IMR-90 (cell line): ENCODE results near the gene TAF10. TPM values are rescaled to one million over a fixed set of nuclear protein-coding genes. Genes with fewer than 3 reads are reported as not detected.

Experiments used
- ATAC-seq: fragments of 200-7000 bp; cut with Tn5 transposase; 2 replicates; pipeline ENCODE4 v1.9.1; 2020; ENCODE audit warnings: low read depth, mild to moderate bottlenecking, moderate library complexity
- BruUV-seq: library from RNA; stranded (reverse); fragments of 400-500 nt; replicated peaks from 2 replicates; lab custom pipeline; 2021; lab: Mats Ljungman, UMichigan
- CTCF ChIA-PET: fragments of 300-600 bp; formaldehyde crosslinking; extraction: SDS; loops from one replicate; lab custom pipeline; 2021; ENCODE audit warnings: antibody characterized with exemption; lab: Yijun Ruan, JAX
- POLR2A ChIA-PET: fragments of 300-600 bp; sonication (Branson Sonifier 250); formaldehyde crosslinking; loops from one replicate; lab custom pipeline; 2022; ENCODE audit warnings: antibody characterized with exemption; ENCODE audit not compliant: unreplicated experiment; lab: Charles Lee
- DNase-seq: peaks from one replicate; pipeline ENCODE4 v3.0.0; 2013
- H2AFZ ChIP-seq: replicated peaks from 2 replicates; pipeline ENCODE3; 2013; ENCODE audit warnings: low read length, mild to moderate bottlenecking; ENCODE audit not compliant: poor library complexity
- H2AK5ac ChIP-seq: 2 replicates; pipeline ENCODE4 v1.6.1; 2013; ENCODE audit warnings: low read depth, low read length, inconsistent platforms
- H2AK9ac ChIP-seq: replicated peaks from 2 replicates; pipeline ENCODE3; 2013; ENCODE audit warnings: mild to moderate bottlenecking, low read depth, low read length, moderate library complexity; ENCODE audit not compliant: poor library complexity
- H2BK120ac ChIP-seq: 2 replicates; pipeline ENCODE4 v1.6.1; 2013; ENCODE audit warnings: low read depth, low read length, inconsistent platforms
- H2BK15ac ChIP-seq: 3 replicates; pipeline ENCODE4 v1.6.1; 2013; ENCODE audit warnings: low read depth, low read length, inconsistent platforms
- H2BK20ac ChIP-seq: 2 replicates; pipeline ENCODE4 v1.6.1; 2013; ENCODE audit warnings: low read depth, mild to moderate bottlenecking, inconsistent platforms, low read length, moderate library complexity
- H2BK5ac ChIP-seq: 2 replicates; pipeline ENCODE4 v1.6.1; 2013; ENCODE audit warnings: mild to moderate bottlenecking, low read depth, low read length, inconsistent platforms; ENCODE audit not compliant: poor library complexity, severe bottlenecking
- H3K14ac ChIP-seq: replicated peaks from 2 replicates; pipeline ENCODE4 v1.6.1; 2013; ENCODE audit warnings: low read depth, low read length, inconsistent platforms
- H3K18ac ChIP-seq: 2 replicates; pipeline ENCODE4 v1.6.1; 2013; ENCODE audit warnings: low read depth, low read length, control low read depth
- H3K23ac ChIP-seq: 2 replicates; pipeline ENCODE4 v1.6.1; 2013; ENCODE audit warnings: low read depth, low read length, inconsistent platforms
- H3K27ac ChIP-seq: 2 replicates; pipeline ENCODE4 v1.5.1; 2013; ENCODE audit warnings: mild to moderate bottlenecking, control low read depth, low read length; ENCODE audit not compliant: insufficient read depth
- H3K27me3 ChIP-seq: 2 replicates; pipeline ENCODE4 v1.6.1; 2013; ENCODE audit warnings: low read length; ENCODE audit not compliant: control insufficient read depth, insufficient read depth
- H3K36me3 ChIP-seq: 2 replicates; pipeline ENCODE4 v1.6.1; 2013; ENCODE audit warnings: low read length, mixed read lengths; ENCODE audit not compliant: control insufficient read depth, insufficient read depth
- H3K4ac ChIP-seq: 2 replicates; pipeline ENCODE4 v1.6.1; 2013; ENCODE audit warnings: low read depth, low read length, inconsistent platforms
- H3K4me1 ChIP-seq: 2 replicates; pipeline ENCODE4 v1.6.1; 2013; ENCODE audit warnings: low read length, mixed read lengths; ENCODE audit not compliant: control insufficient read depth, insufficient read depth
- H3K4me2 ChIP-seq: 2 replicates; pipeline ENCODE4 v1.6.1; 2013; ENCODE audit warnings: low read depth, mild to moderate bottlenecking, control low read depth, low read length, moderate library complexity
- H3K4me3 ChIP-seq: 2 replicates; pipeline ENCODE4 v1.5.1; 2013; ENCODE audit warnings: low read depth, mild to moderate bottlenecking, control low read depth, low read length, moderate library complexity; ENCODE audit not compliant: insufficient read depth
- H3K56ac ChIP-seq: 2 replicates; pipeline ENCODE4 v1.6.1; 2013; ENCODE audit warnings: low read length, inconsistent platforms; ENCODE audit not compliant: insufficient read depth; ENCODE audit errors: extremely low read depth
- H3K79me1 ChIP-seq, 2 experiments: 2 replicates each; pipeline ENCODE4 v1.6.1; 2013; ENCODE audit warnings: low read length in 2 of 2, inconsistent platforms in 1 of 2, low read depth in 1 of 2
- H3K9ac ChIP-seq: 2 replicates; pipeline ENCODE4 v1.6.1; 2013; ENCODE audit warnings: low read depth, low read length, control low read depth
- H3K9me1 ChIP-seq: 2 replicates; pipeline ENCODE4 v1.6.1; 2013; ENCODE audit warnings: low read length, inconsistent platforms; ENCODE audit not compliant: insufficient read depth
- H3K9me3 ChIP-seq: 2 replicates; pipeline ENCODE4 v1.6.1; 2013; ENCODE audit warnings: low read length; ENCODE audit not compliant: control insufficient read depth, insufficient read depth
- H4K20me1 ChIP-seq: 2 replicates; pipeline ENCODE4 v1.6.1; 2013; ENCODE audit warnings: low read length, inconsistent platforms; ENCODE audit not compliant: insufficient read depth
- H4K5ac ChIP-seq: 2 replicates; pipeline ENCODE4 v1.6.1; 2013; ENCODE audit warnings: mild to moderate bottlenecking, low read depth, low read length, control low read depth
- H4K8ac ChIP-seq, 2 experiments: 2 replicates each; pipeline ENCODE4 v1.6.1; 2013; ENCODE audit warnings: low read depth in 2 of 2, low read length in 2 of 2, control low read depth in 1 of 2, inconsistent platforms in 1 of 2
- H4K91ac ChIP-seq: 2 replicates; pipeline ENCODE4 v1.6.1; 2013; ENCODE audit warnings: low read depth, low read length, inconsistent platforms; ENCODE audit not compliant: insufficient read depth
- BHLHE40 ChIP-seq: fragments of 150-350 bp; IDR thresholded peaks from 2 replicates; pipeline ENCODE4 v1.6.1; 2016; ENCODE audit warnings: mild to moderate bottlenecking, low read depth, low read length
- CEBPB ChIP-seq: IDR thresholded peaks from 2 replicates; pipeline ENCODE4 v1.6.1; 2012; ENCODE audit warnings: low read depth, low read length, improper control_type of control experiment
- CHD1 ChIP-seq: IDR thresholded peaks from 2 replicates; pipeline ENCODE4 v1.6.1; 2012; ENCODE audit warnings: low read depth, low read length, improper control_type of control experiment
- FOS ChIP-seq: fragments of 150-350 bp; IDR thresholded peaks from 2 replicates; pipeline ENCODE4 v1.6.1; 2016; ENCODE audit warnings: low read depth, low read length
- MXI1 ChIP-seq: IDR thresholded peaks from 2 replicates; pipeline ENCODE4 v1.6.1; 2012; ENCODE audit warnings: low read depth, mild to moderate bottlenecking, low read length, moderate library complexity, borderline replicate concordance
- RAD21 ChIP-seq: IDR thresholded peaks from 2 replicates; pipeline ENCODE4 v1.6.1; 2012; ENCODE audit warnings: low read length, improper control_type of control experiment
- RFX5 ChIP-seq: IDR thresholded peaks from 2 replicates; pipeline ENCODE4 v1.8.0; 2012; ENCODE audit warnings: low read depth, mild to moderate bottlenecking, low read length, moderate library complexity
- WGBS, 2 experiments: methylation state at CpG; one replicate each; pipeline versions ENCODE4 v1.1.5 to v1.1.7; 2013; ENCODE audit warnings: missing lambda C conversion rate in 2 of 2; ENCODE audit not compliant: insufficient read length in 1 of 2; ENCODE audit errors: extremely low coverage in 2 of 2; 5-methylcytosine and 5-hydroxymethylcytosine counted together
- dilution Hi-C: fragments of 300-500 bp; cut with HindIII; formaldehyde crosslinking; loops from one replicate; pipeline ENCODE4 v1.14.3; 2018; ENCODE audit warnings: low sequenced_read_pairs; ENCODE audit not compliant: unreplicated experiment
- in situ Hi-C: fragments of 300-500 bp; cut with MboI; formaldehyde crosslinking; loops from 3 replicates; pipeline ENCODE4 v1.14.3; 2019; ENCODE audit warnings: low sequenced_read_pairs, inconsistent platforms, mixed read lengths
- intact Hi-C: fragments of 100-400 bp; cut with micrococcal nuclease; formaldehyde crosslinking; loops from 2 replicates; pipeline ENCODE4 v1.10.0; 2022
- polyA plus RNA-seq, 3 experiments: library from polyadenylated mRNA; depleted of rRNA; stranded (reverse); fragments of >200 nt; gene quantifications; 2 replicates each; pipeline ENCODE4 v1.2.3, GENCODE V29; 2012; ENCODE audit warnings: low replicate concordance in 1 of 3
- total RNA-seq: library from RNA; depleted of rRNA; stranded (reverse); fragments of >200 nt; gene quantifications from 2 replicates; pipeline ENCODE4 v1.2.3, GENCODE V29; 2012
- TF ChIP-seq, protein P1 (sequence below): fragments of 150-350 bp; IDR thresholded peaks from 2 replicates; pipeline ENCODE4 v1.6.1; 2016; ENCODE audit warnings: low read depth, mild to moderate bottlenecking, low read length, moderate library complexity, borderline replicate concordance

TAF10 gene
- total and polyA plus RNA-seq, 2 of the 4 experiments (the other 2 are of a cell fraction): 18.6 to 132 TPM

DNA sequence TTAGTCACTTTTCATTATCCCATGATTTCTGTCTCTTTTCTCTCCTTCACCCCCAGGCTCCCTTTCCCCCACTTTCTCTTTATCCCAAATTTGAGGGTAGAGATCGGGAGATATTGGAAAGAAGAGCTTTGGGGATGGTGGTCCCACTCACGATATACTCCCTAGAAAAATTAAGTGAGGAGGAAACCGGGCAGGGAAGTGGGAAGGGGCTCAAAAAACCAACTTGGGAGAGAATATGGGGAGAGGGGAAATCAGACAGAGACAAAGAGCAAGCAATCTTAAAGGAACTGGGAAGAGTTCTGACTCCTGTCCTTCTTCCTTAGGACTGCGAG lies 44.5 kb upstream of the TAF10 start:
- Histone ChIP-seq H4K20me1 (0 out of 2 replicates have a peak, but pooled peaks cover 3% of the 10 kb centered on the region), H2BK120ac (no peak overlapping the region), H3K9me3 (no peaks in the 10 kb centered on the region), H3K36me3 (no peaks in the 10 kb centered on the region), H3K27me3 (peaks cover 15% of the 10 kb centered on the region), H4K5ac (no peak overlapping the region; the same call in 1 of the 2 replicates), H4K91ac (peak overlapping the region; percentile 32), H3K4ac (peak overlapping the region; percentile 85; the same call in 1 of the 2 replicates), H3K23ac (peak overlapping the region; percentile 18), H3K4me1 (peaks cover 5% of the 10 kb centered on the region), H3K18ac (no peak overlapping the region), H2BK15ac (no peak overlapping the region), H3K27ac (no peak overlapping the region), H3K4me2 (peak overlapping the region; percentile 98), H2AK5ac (peak overlapping the region; percentile 43), H2AK9ac (peak overlapping the region; percentile 67), H4K8ac (peak overlapping the region in 1 of 2 experiments; percentile 59; a peak in 1 of 4 replicates), H2AFZ (peak overlapping the region; percentile 34), H2BK5ac (no peak overlapping the region), H3K56ac (no peak overlapping the region), H3K4me3 (no peak overlapping the region; the same call in 1 of the 2 replicates), H2BK20ac (no peak overlapping the region), H3K9me1 (peaks cover 16% of the 10 kb centered on the region), H3K9ac (peak overlapping the region; percentile 99; the same call in 1 of the 2 replicates), H3K14ac (peak overlapping the region; percentile 70; the same call in 1 of the 2 replicates), H3K79me1 (peaks cover 3 to 17% of the 10 kb centered on the region in 2 experiments; a peak in 2 of 4 replicates)
- intact Hi-C loops (no loop called here), in situ Hi-C loops (no loop called here), dilution Hi-C loops (no loop called here)
- DNase-seq: no peak
- TF ChIP-seq, protein P1, sequence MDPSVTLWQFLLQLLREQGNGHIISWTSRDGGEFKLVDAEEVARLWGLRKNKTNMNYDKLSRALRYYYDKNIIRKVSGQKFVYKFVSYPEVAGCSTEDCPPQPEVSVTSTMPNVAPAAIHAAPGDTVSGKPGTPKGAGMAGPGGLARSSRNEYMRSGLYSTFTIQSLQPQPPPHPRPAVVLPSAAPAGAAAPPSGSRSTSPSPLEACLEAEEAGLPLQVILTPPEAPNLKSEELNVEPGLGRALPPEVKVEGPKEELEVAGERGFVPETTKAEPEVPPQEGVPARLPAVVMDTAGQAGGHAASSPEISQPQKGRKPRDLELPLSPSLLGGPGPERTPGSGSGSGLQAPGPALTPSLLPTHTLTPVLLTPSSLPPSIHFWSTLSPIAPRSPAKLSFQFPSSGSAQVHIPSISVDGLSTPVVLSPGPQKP: no peak
- TF ChIP-seq RFX5 (no peak), BHLHE40 (no peak), FOS (no peak), CEBPB (no peak), RAD21 (no peak), CHD1 (no peak), MXI1 (no peak)
- ChIA-PET POLR2A (interaction anchor here (0.9 kb wide), 1 partner anchor 337 kb away, joined by 5 read pairs; no protein-coding TSS in a partner anchor), CTCF (no interaction called here)
- 0% methylated on average over 1 of the region's 4 CpGs; no CpG with 5 or more reads in 1 of the 2 experiments for WGBS, 2 experiments
- no TSS peak for BruUV-seq
- no peak for ATAC-seq
